ENCODE data around the gene SERPIND1. TPM values are rescaled to one million over a fixed set of nuclear protein-coding genes. Genes with fewer than 3 reads are reported as not detected.
"Not testable (repeated sequence)": the region's sequence is repeated elsewhere in the genome, so short reads cannot be mapped to it uniquely, and the experiment has no call there.

The SERPIND1 gene
- total RNA-seq, 1 donor from 2014 or later, result under 0.01 TPM

- no peak for DNase-seq (ENCODE audit: low read depth in 2 of 2)
These were observed 40.4 kb downstream of the SERPIND1 start for GRCh38 chr22:20814221-20814808.

GRCh38 chr22:20815477-20816050, 41.7 kb downstream of the SERPIND1 start:
- no peak for DNase-seq (ENCODE audit: low read depth in 2 of 2)

GRCh38 chr22:20816559-20816958, 42.6 kb downstream of the SERPIND1 start:
- DNase-seq (ENCODE audit: low read depth in 2 of 2), result no peak

GRCh38 chr22:20818471-20818870, 44.6 kb downstream of the SERPIND1 start:
- DNase-seq (ENCODE audit: low read depth in 2 of 2), result no peak

- no peak for DNase-seq (ENCODE audit: low read depth in 2 of 2)
These were observed 45.6 kb downstream of the SERPIND1 start for GRCh38 chr22:20819471-20819870.

GRCh38 chr22:20821717-20822239, 47.9 kb downstream of the SERPIND1 start:
- not testable (repeated sequence) for DNase-seq (ENCODE audit: low read depth in 2 of 2)

- DNase-seq (ENCODE audit: low read depth in 2 of 2), result no peak
These were observed 48.3 kb downstream of the SERPIND1 start for GRCh38 chr22:20822240-20822639.

GRCh38 chr22:20823264-20823663, 49.4 kb downstream of the SERPIND1 start:
- no peak for DNase-seq (ENCODE audit: low read depth in 2 of 2)

- DNase-seq (ENCODE audit: low read depth in 2 of 2), result not testable (repeated sequence)
These were observed 51.3 kb downstream of the SERPIND1 start for GRCh38 chr22:20825216-20825615.

- DNase-seq (ENCODE audit: low read depth in 2 of 2), result no peak
These were observed 51.7 kb downstream of the SERPIND1 start for GRCh38 chr22:20825624-20826023.

- DNase-seq (ENCODE audit: low read depth in 2 of 2), result not testable (repeated sequence)
These were observed 52.6 kb downstream of the SERPIND1 start for GRCh38 chr22:20826373-20827152.

GRCh38 chr22:20829491-20830134, 55.7 kb downstream of the SERPIND1 start:
- no peak for DNase-seq (ENCODE audit: low read depth in 2 of 2)

GRCh38 chr22:20833225-20833665, 59.3 kb downstream of the SERPIND1 start:
- DNase-seq (ENCODE audit: low read depth in 2 of 2), result no peak

GRCh38 chr22:20834206-20834605, 60.3 kb downstream of the SERPIND1 start:
- DNase-seq (ENCODE audit: low read depth in 2 of 2), result no peak

GRCh38 chr22:20834725-20835124, 60.8 kb downstream of the SERPIND1 start:
- DNase-seq (ENCODE audit: low read depth in 2 of 2), result no peak

Other genes starting within 250 kb of the SERPIND1 start
- 17.2 and 22.2 TPM in 2 replicates for gene PI4KA, start 84.7 kb downstream of the SERPIND1 start, total RNA-seq
- gene SNAP29, start 84.9 kb downstream of the SERPIND1 start, total RNA-seq, result 5.2 and 6.9 TPM in 2 replicates
- gene CRKL, start 143.3 kb downstream of the SERPIND1 start, total RNA-seq, result 24.0 and 34.3 TPM in 2 replicates
- gene AIFM3, start 193.1 kb downstream of the SERPIND1 start, total RNA-seq, result not detected in 2 replicates
- 34.4 and 52.6 TPM in 2 replicates for gene LZTR1, start 208.2 kb downstream of the SERPIND1 start, total RNA-seq
- gene THAP7, start 228.0 kb downstream of the SERPIND1 start, total RNA-seq, result 9.2 and 14.9 TPM in 2 replicates
- gene P2RX6, start 241.1 kb downstream of the SERPIND1 start, total RNA-seq, result not detected in 2 replicates